Coronary artery (tissue), 2 donors: Measurements from ENCODE around the gene CDK8.

ENCODE experiments used
- DNase-seq: peaks from one replicate; pipeline ENCODE4 v3.0.0-alpha.2; 2017; ENCODE audit warnings: low spot score
- H3K27ac ChIP-seq, 2 donors: fragments of 200-600 bp; sonication (generic); one replicate each; pipeline ENCODE4 v1.5.1; 2016 to 2019
- H3K4me3 ChIP-seq: fragments of 200-600 bp; sonication (generic); 2 replicates; pipeline ENCODE4 v1.5.1; 2016; ENCODE audit warnings: mild to moderate bottlenecking, moderate library complexity
- TF ChIP-seq, protein P1 (sequence below): fragments of 200-600 bp; sonication (generic); IDR thresholded peaks from one replicate; pipeline ENCODE4 v1.5.1; 2019; ENCODE audit warnings: antibody characterized with exemption

Gene CDK8

GRCh38 chr13:26253787-26254582, at the start of gene CDK8:
Gene CDK8, plus strand, starts transcription at chr13:26254129. Its CDS starts 513 bp downstream, at chr13:26254642.
- peak; percentile 89 for DNase-seq
- Histone ChIP-seq H3K27ac (peak within 1 kb of the TSS; percentile 76 to 98), H3K4me3 (peak within 1 kb of the TSS; percentile 89)
- TF ChIP-seq, protein P1, sequence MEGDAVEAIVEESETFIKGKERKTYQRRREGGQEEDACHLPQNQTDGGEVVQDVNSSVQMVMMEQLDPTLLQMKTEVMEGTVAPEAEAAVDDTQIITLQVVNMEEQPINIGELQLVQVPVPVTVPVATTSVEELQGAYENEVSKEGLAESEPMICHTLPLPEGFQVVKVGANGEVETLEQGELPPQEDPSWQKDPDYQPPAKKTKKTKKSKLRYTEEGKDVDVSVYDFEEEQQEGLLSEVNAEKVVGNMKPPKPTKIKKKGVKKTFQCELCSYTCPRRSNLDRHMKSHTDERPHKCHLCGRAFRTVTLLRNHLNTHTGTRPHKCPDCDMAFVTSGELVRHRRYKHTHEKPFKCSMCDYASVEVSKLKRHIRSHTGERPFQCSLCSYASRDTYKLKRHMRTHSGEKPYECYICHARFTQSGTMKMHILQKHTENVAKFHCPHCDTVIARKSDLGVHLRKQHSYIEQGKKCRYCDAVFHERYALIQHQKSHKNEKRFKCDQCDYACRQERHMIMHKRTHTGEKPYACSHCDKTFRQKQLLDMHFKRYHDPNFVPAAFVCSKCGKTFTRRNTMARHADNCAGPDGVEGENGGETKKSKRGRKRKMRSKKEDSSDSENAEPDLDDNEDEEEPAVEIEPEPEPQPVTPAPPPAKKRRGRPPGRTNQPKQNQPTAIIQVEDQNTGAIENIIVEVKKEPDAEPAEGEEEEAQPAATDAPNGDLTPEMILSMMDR, result no peak

DNA sequence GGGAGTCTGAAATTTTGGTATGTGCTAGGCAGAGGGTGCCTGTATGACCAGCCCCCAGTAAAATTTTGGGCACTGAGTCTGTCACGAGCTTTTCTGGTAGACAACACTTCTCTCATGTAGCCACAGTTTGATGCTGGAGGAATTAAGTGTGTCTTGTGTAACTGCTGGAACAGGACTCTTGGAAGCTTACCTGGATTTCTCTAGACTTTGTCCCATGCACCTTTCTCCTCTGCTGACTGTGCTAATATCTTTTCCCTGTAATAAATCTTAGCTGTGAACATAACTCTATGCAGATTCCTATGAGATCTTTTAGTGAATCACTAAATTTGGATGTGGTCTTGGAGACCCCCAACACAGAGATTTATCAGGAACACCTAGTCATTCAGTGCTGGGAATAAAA, 45.6 kb upstream of the CDK8 start:
- H3K27ac ChIP-seq, result no peak overlapping the region
- TF ChIP-seq, protein P1, result no peak
- H3K4me3 ChIP-seq, result no peak overlapping the region
- no peak for DNase-seq

GRCh38 chr13:26213345-26213744, 40.6 kb upstream of the CDK8 start:
- Histone ChIP-seq H3K27ac (no peak overlapping the region), H3K4me3 (no peak overlapping the region)
- TF ChIP-seq, protein P1, result no peak
- DNase-seq, result no peak

GRCh38 chr13:26213982-26214381, 39.9 kb upstream of the CDK8 start:
- no peak overlapping the region for H3K4me3 ChIP-seq
- no peak for DNase-seq
- TF ChIP-seq, protein P1, result no peak
- no peak overlapping the region for H3K27ac ChIP-seq

- TF ChIP-seq, protein P1, result no peak
- H3K27ac ChIP-seq, result no peak overlapping the region
- no peak for DNase-seq
- no peak overlapping the region for H3K4me3 ChIP-seq
Measured at GRCh38 chr13:26216042-26216441, 37.9 kb upstream of the CDK8 start.

GRCh38 chr13:26219726-26220125, 34.2 kb upstream of the CDK8 start:
- TF ChIP-seq, protein P1, result no peak
- Histone ChIP-seq H3K4me3 (no peak overlapping the region), H3K27ac (no peak overlapping the region)
- no peak for DNase-seq

DNA sequence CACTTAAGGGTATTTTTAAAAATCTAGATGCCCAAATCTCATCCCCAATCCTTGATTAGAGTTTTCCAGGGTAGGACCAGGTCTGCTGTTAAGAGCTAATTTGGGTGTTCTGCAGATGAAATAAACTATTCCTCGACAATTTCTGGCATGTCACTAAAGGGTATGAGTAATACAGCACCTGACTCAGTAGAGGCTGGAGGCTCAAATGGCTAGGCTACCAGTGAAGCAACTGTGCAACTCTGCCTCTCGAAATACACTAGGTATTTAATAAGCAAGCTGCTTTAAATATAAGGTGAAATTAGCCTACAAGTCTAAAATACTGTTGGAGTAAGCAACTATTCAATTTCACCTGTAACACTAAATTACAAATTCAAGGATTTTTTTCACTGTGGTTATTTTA, 33.4 kb upstream of the CDK8 start:
- TF ChIP-seq, protein P1, result no peak
- H3K4me3 ChIP-seq, result peak overlapping the region; percentile 81
- no peak overlapping the region for H3K27ac ChIP-seq
- DNase-seq, result no peak
